K562 (cell line): ENCODE data around the gene DIPK1A. TPM values are rescaled to one million over a fixed set of nuclear protein-coding genes. Genes with fewer than 3 reads are reported as not detected.

Experiments
- ATAC-seq: fragments of 200-7000 bp; cut with Tn5 transposase; 3 replicates; pipeline ENCODE4 v1.9.1; 2020; ENCODE audit warnings: moderate library complexity
- BruUV-seq: library from RNA; stranded (reverse); fragments of 400-500 nt; replicated peaks from 2 replicates; lab custom pipeline; 2021; lab: Mats Ljungman, UMichigan
- CTCF ChIA-PET: fragments of 300-600 bp; formaldehyde crosslinking; extraction: SDS; loops from one replicate; lab custom pipeline; 2021; ENCODE audit warnings: low intra/inter-chr PET ratio; lab: Yijun Ruan, JAX
- POLR2A ChIA-PET: fragments of 300-600, 350-650 bp; sonication (Branson Sonifier 250); formaldehyde crosslinking; extraction: SDS; loops from one replicate; lab custom pipeline; 2021; ENCODE audit warnings: antibody characterized with exemption, inconsistent platforms; lab: Yijun Ruan, JAX
- DNase-seq, 4 experiments: peaks; one replicate each; pipeline versions ENCODE4 v3.0.0 to v3.0.0-alpha.2; 2011 to 2018; ENCODE audit warnings: low spot score in 3 of 4, mixed read lengths in 3 of 4; ENCODE audit errors: extremely low read depth in 1 of 4
- FAIRE-seq: peaks from 2 replicates; lab custom pipeline; 2011; peaks lifted over from hg19 to GRCh38; lab: Jason Lieb, UNC
- H2AFZ ChIP-seq: 2 replicates; pipeline ENCODE4 v1.6.0; 2011; ENCODE audit warnings: low read depth, low read length, control low read depth, inconsistent platforms
- H3K27ac ChIP-seq: fragments of 200-600 bp; 3 replicates; pipeline ENCODE4 v1.8.0; 2011; ENCODE audit warnings: low read depth, mild to moderate bottlenecking, control low read depth, inconsistent platforms, low read length, moderate library complexity, mixed read lengths; ENCODE audit errors: extremely low read depth
- H3K27me3 ChIP-seq, 2 experiments: fragments of 300-600 bp in 1 of 2; 2 replicates in 1 of 2; 3 replicates in 1 of 2; pipeline versions ENCODE4 v1.6.0 to v1.8.0; 2011; ENCODE audit warnings: inconsistent platforms in 2 of 2, low read length in 2 of 2, mild to moderate bottlenecking in 1 of 2, mixed read lengths in 1 of 2, moderate library complexity in 1 of 2; ENCODE audit not compliant: control insufficient read depth in 2 of 2, insufficient read depth in 2 of 2
- H3K36me3 ChIP-seq: fragments of 300-600 bp; 3 replicates; pipeline ENCODE4 v1.8.0; 2011; ENCODE audit warnings: mild to moderate bottlenecking, low read length, inconsistent platforms; ENCODE audit not compliant: control insufficient read depth, insufficient read depth
- H3K4me1 ChIP-seq, 2 experiments: fragments of 200-600 bp in 1 of 2; replicated peaks in 1 of 2; 2 replicates in 1 of 2; 3 replicates in 1 of 2; pipeline versions ENCODE4 v1.5.1 to v1.8.0; 2011; ENCODE audit warnings: inconsistent platforms in 2 of 2, low read length in 2 of 2, mild to moderate bottlenecking in 1 of 2, mixed read lengths in 1 of 2, moderate library complexity in 1 of 2; ENCODE audit not compliant: control insufficient read depth in 2 of 2, insufficient read depth in 2 of 2
- H3K4me2 ChIP-seq: 2 replicates; pipeline ENCODE4 v1.6.1; 2011; ENCODE audit warnings: low read length, control low read depth, inconsistent platforms, mixed read lengths; ENCODE audit not compliant: insufficient read depth
- H3K4me3 ChIP-seq: fragments of 200-600 bp; sonication (generic), shearing (Covaris generic); 2 replicates; pipeline ENCODE4 v1.5.1; 2016; ENCODE audit warnings: control low read depth, inconsistent platforms
- H3K79me2 ChIP-seq: fragments of 200-600 bp; 3 replicates; pipeline ENCODE4 v1.8.0; 2011; ENCODE audit warnings: low read length, inconsistent platforms; ENCODE audit not compliant: control insufficient read depth, insufficient read depth
- H3K9ac ChIP-seq, 2 experiments: 2 replicates each; pipeline versions ENCODE4 v1.6.0 to v1.6.1; 2011; ENCODE audit warnings: low read depth in 2 of 2, low read length in 2 of 2, control low read depth in 1 of 2, inconsistent platforms in 1 of 2, mild to moderate bottlenecking in 1 of 2, mixed read lengths in 1 of 2; ENCODE audit not compliant: insufficient read depth in 1 of 2
- H3K9me1 ChIP-seq: one replicate; pipeline ENCODE4 v1.6.0; 2011; ENCODE audit warnings: inconsistent platforms, mild to moderate bottlenecking, low read length, moderate library complexity; ENCODE audit not compliant: control insufficient read depth, insufficient read depth
- H3K9me3 ChIP-seq: replicated peaks from 2 replicates; pipeline ENCODE4 v1.5.1; 2011; ENCODE audit warnings: low read depth, low read length, inconsistent platforms; ENCODE audit not compliant: control insufficient read depth, insufficient read depth
- H4K20me1 ChIP-seq: replicated peaks from 2 replicates; pipeline ENCODE4 v1.6.1; 2011; ENCODE audit warnings: low read length, inconsistent platforms, mixed read lengths; ENCODE audit not compliant: control insufficient read depth, insufficient read depth
- CEBPG ChIP-seq, 3 experiments: fragments of 200-800 bp in 1 of 3; sonication (Bioruptor generic) in 1 of 3; sonication (generic) in 1 of 3; formaldehyde crosslinking in 1 of 3; IDR thresholded peaks in 2 of 3; conservative IDR thresholded peaks in 1 of 3; 2 replicates each; pipeline versions ENCODE4 v1.6.1 to v1.8.0; 2016 to 2022; ENCODE audit warnings: missing compliant biosample characterization in 2 of 3, missing genetic modification characterization in 2 of 3, mild to moderate bottlenecking in 1 of 3, missing genetic modification reagents in 1 of 3
- KLF10 ChIP-seq: fragments of 250-450 bp; sonication (Bioruptor Pico); IDR thresholded peaks from 2 replicates; pipeline ENCODE4 v1.6.1; 2021; ENCODE audit warnings: matching md5 sums
- MED1 ChIP-seq: sonication (generic); formaldehyde crosslinking; IDR thresholded peaks from 2 replicates; pipeline ENCODE4 v1.8.1; 2023; ENCODE audit warnings: missing genetic modification reagents, borderline replicate concordance
- MYC ChIP-seq, 2 experiments: fragments of 250-450 bp in 1 of 2; sonication (Bioruptor Pico) in 1 of 2; IDR thresholded peaks; 2 replicates each; pipeline versions ENCODE4 v1.5.1 to v1.6.1; 2012 to 2021; ENCODE audit warnings: low read depth in 2 of 2, borderline replicate concordance in 1 of 2, improper control_type of control experiment in 1 of 2, low read length in 1 of 2, mild to moderate bottlenecking in 1 of 2, moderate library complexity in 1 of 2
- NR1H2 ChIP-seq: sonication (generic); formaldehyde crosslinking; IDR thresholded peaks from 2 replicates; pipeline ENCODE4 v1.4.0; 2020; ENCODE audit warnings: mild to moderate bottlenecking, missing genetic modification reagents
- PCBP1 ChIP-seq: fragments of 200-400 bp; formaldehyde crosslinking; IDR thresholded peaks from 2 replicates; pipeline ENCODE4 v1.6.1; 2018; ENCODE audit warnings: mild to moderate bottlenecking, low read depth, low read length; ENCODE audit not compliant: poor library complexity, severe bottlenecking
- SMARCA4 ChIP-seq: fragments of 450-650 bp; IDR thresholded peaks from 2 replicates; pipeline ENCODE4 v1.6.1; 2016
- SMARCC2 ChIP-seq: fragments of 450-650 bp; IDR thresholded peaks from 2 replicates; pipeline ENCODE4 v1.6.1; 2017; ENCODE audit warnings: antibody characterized with exemption, moderate library complexity, mild to moderate bottlenecking, low read depth
- SREBF2 ChIP-seq: sonication (generic); formaldehyde crosslinking; IDR thresholded peaks from 2 replicates; pipeline ENCODE4 v1.4.0; 2020; ENCODE audit warnings: mild to moderate bottlenecking, missing genetic modification reagents
- SRSF7 ChIP-seq: fragments of 200-400 bp; formaldehyde crosslinking; optimal IDR thresholded peaks from 2 replicates; pipeline ENCODE3; 2017; ENCODE audit warnings: mild to moderate bottlenecking, low read depth, low read length
- TAF1 ChIP-seq: IDR thresholded peaks from 2 replicates; pipeline ENCODE4 v1.6.1; 2011; ENCODE audit warnings: mild to moderate bottlenecking, low read length, moderate library complexity; ENCODE audit not compliant: insufficient read depth, control insufficient read depth, severe bottlenecking; ENCODE audit errors: extremely low read depth
- TEAD1 ChIP-seq, 2 experiments: fragments of 450-650 bp in 1 of 2; sonication (generic) in 1 of 2; formaldehyde crosslinking; IDR thresholded peaks; 2 replicates each; pipeline versions ENCODE4 v1.4.0 to v1.8.0; 2020 to 2022; ENCODE audit warnings: mild to moderate bottlenecking in 2 of 2, missing genetic modification reagents in 1 of 2
- TEAD4 ChIP-seq, 2 experiments: sonication (generic) in 1 of 2; formaldehyde crosslinking in 1 of 2; IDR thresholded peaks; 2 replicates each; pipeline versions ENCODE4 v1.6.1 to v1.8.0; 2012 to 2022; ENCODE audit warnings: borderline replicate concordance in 1 of 2, inconsistent platforms in 1 of 2, low read length in 1 of 2, mild to moderate bottlenecking in 1 of 2, missing genetic modification reagents in 1 of 2
- ZNF324 ChIP-seq: fragments of 250-450 bp; sonication (Bioruptor Pico); IDR thresholded peaks from 2 replicates; pipeline ENCODE4 v1.4.0; 2020; ENCODE audit warnings: mild to moderate bottlenecking
- in situ Hi-C: fragments of 300-500 bp; cut with MboI; formaldehyde crosslinking; loops from 4 replicates; pipeline ENCODE4 v1.15.0; 2018; ENCODE audit warnings: inconsistent platforms, mixed read lengths
- intact Hi-C: fragments of 100-400 bp; cut with micrococcal nuclease; formaldehyde crosslinking; loops from 2 replicates; pipeline ENCODE4 v1.14.2; 2022
- polyA plus RNA-seq, 8 experiments: library from polyadenylated mRNA; depleted of rRNA in 4 of 8; stranded (reverse) in 5 of 8; unstranded in 3 of 8; fragments of >200 nt; fragmentation: Nextera tagmentation in 2 of 8; fragmentation: Illumina TruSeq in 1 of 8; extraction: Ambion mirVana in 2 of 8; extraction: Trizol in 1 of 8; gene quantifications; 2 replicates each; pipeline versions ENCODE4 v1.2.1 to v1.2.3, GENCODE V29; 2011 to 2014; ENCODE audit warnings: inconsistent platforms in 1 of 8, missing spikeins in 1 of 8
- total RNA-seq, 7 experiments: library from RNA; depleted of rRNA in 6 of 7; stranded (reverse); fragments of >200 nt in 6 of 7; fragmentation: Illumina TruSeq in 2 of 7; extraction: Trizol in 2 of 7; gene quantifications; 2 replicates each; pipeline versions ENCODE4 v1.2.1 to v1.2.3, GENCODE V29; 2011 to 2021; ENCODE audit warnings: low replicate concordance in 1 of 7
- TF ChIP-seq, protein P1 (sequence below): fragments of 250-450 bp; sonication (Bioruptor Pico); IDR thresholded peaks from 2 replicates; pipeline ENCODE4 v1.4.0; 2020; ENCODE audit warnings: mild to moderate bottlenecking, moderate library complexity

The DIPK1A gene
- total and polyA plus RNA-seq, 9 of the 15 experiments (the other 6 are each of a cell fraction or from before 2014, with no cell fraction given) = 0.54 to 2.5 (median 1.3) TPM

DNA sequence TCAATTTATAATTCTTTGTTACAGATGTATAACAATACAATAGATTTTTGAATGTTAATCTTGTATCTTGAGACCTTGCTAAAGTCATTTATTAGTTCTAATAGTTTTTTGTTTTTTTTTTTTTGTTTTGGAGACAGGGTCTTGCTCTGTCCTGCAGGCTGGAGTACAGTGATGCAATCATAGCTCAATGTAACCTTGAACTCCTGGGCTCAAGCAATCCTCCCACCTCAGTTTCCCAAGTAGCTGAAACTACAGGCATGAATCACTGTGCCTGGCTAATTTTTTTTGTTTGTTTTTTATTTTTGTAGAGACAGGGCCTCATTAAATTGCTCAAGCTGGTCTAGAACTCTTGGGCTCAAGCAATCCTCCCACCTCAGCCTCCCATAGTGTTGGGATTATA is 26.2 kb upstream of the DIPK1A start:
- Histone ChIP-seq H3K27me3 (no peaks in the 10 kb centered on the region), H3K9me1 (no peaks in the 10 kb centered on the region), H3K79me2 (no peaks in the 10 kb centered on the region), H3K4me1 (peaks cover 0 to 27% of the 10 kb centered on the region in 2 experiments; a peak in 3 of 5 replicates), H3K27ac (no peak overlapping the region), H2AFZ (no peak overlapping the region), H3K4me3 (no peak overlapping the region), H3K4me2 (no peak overlapping the region), H3K9me3 (no peaks in the 10 kb centered on the region), H4K20me1 (no peaks in the 10 kb centered on the region), H3K9ac (no peak overlapping the region), H3K36me3 (no peaks in the 10 kb centered on the region)
- intact Hi-C loops = no loop called here
- in situ Hi-C loops = no loop called here
- no peak for FAIRE-seq
- POLR2A ChIA-PET = interaction anchor here (0.6 kb wide), 1 partner anchor 26 kb away, joined by 3 read pairs; the partner anchor contains the start of gene DIPK1A
- no peak for ATAC-seq
- CTCF ChIA-PET = interaction anchor here (1.9 kb wide), 1 partner anchor 129 kb away, joined by 7 read pairs; no protein-coding TSS in a partner anchor
- no peak for DNase-seq
- BruUV-seq = no TSS peak
- TF ChIP-seq TEAD1 (CRISPR knock-in tag; IDR thresholded peaks at IDR 0.05) (no peak), TEAD4 (IDR thresholded peaks at IDR 0.05; ENCODE audit: low read length) (no peak), TEAD4 (CRISPR knock-in tag; IDR thresholded peaks at IDR 0.05; ENCODE audit: borderline replicate concordance) (no peak), TAF1 (no peak), KLF10 (CRISPR knock-in tag) (no peak), MED1 (CRISPR knock-in tag) (no peak), MYC (IDR thresholded peaks at IDR 0.05; ENCODE audit: low read depth, low read length) (no peak), MYC (CRISPR knock-in tag; IDR thresholded peaks at IDR 0.05; ENCODE audit: borderline replicate concordance, low read depth) (no peak), SMARCC2 (no peak), ZNF324 (CRISPR knock-in tag) (no peak), SREBF2 (CRISPR knock-in tag) (no peak), CEBPG (CRISPR knock-in tag; IDR thresholded peaks at IDR 0.05) (no peak), CEBPG (tag; conservative IDR thresholded peaks at IDR 0.05 in 1 of 2, IDR thresholded peaks at IDR 0.05 in 1 of 2) (peak; percentile 64 to 76; a peak in 3 of 4 replicates), NR1H2 (no peak), SMARCA4 (0 out of 2 replicates have a peak, but pooled peaks have one; percentile 37), PCBP1 (no peak), SRSF7 (no peak)
- TF ChIP-seq, protein P1, sequence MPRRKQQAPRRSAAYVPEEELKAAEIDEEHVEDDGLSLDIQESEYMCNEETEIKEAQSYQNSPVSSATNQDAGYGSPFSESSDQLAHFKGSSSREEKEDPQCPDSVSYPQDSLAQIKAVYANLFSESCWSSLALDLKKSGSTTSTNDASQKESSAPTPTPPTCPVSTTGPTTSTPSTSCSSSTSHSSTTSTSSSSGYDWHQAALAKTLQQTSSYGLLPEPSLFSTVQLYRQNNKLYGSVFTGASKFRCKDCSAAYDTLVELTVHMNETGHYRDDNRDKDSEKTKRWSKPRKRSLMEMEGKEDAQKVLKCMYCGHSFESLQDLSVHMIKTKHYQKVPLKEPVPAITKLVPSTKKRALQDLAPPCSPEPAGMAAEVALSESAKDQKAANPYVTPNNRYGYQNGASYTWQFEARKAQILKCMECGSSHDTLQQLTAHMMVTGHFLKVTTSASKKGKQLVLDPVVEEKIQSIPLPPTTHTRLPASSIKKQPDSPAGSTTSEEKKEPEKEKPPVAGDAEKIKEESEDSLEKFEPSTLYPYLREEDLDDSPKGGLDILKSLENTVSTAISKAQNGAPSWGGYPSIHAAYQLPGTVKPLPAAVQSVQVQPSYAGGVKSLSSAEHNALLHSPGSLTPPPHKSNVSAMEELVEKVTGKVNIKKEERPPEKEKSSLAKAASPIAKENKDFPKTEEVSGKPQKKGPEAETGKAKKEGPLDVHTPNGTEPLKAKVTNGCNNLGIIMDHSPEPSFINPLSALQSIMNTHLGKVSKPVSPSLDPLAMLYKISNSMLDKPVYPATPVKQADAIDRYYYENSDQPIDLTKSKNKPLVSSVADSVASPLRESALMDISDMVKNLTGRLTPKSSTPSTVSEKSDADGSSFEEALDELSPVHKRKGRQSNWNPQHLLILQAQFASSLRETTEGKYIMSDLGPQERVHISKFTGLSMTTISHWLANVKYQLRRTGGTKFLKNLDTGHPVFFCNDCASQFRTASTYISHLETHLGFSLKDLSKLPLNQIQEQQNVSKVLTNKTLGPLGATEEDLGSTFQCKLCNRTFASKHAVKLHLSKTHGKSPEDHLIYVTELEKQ (CRISPR knock-in tag) = no peak
